Suprapubic skin (tissue), 4 donors: ENCODE measurements around the gene ZNRF3.

Experiments
- CTCF ChIP-seq, 2 donors: fragments of 200-600 bp in 1 of 2; fragments of 450-650 bp in 1 of 2; sonication (generic) in 1 of 2; IDR thresholded peaks; one replicate each; pipeline ENCODE4 v1.5.1; 2016 to 2019; ENCODE audit warnings: antibody characterized with exemption in 2 of 2, mild to moderate bottlenecking in 1 of 2, moderate library complexity in 1 of 2
- EP300 ChIP-seq: sonication (generic); formaldehyde crosslinking; IDR thresholded peaks from one replicate; pipeline ENCODE4 v1.6.1; 2017; ENCODE audit warnings: antibody characterized with exemption
- POLR2A ChIP-seq, 2 donors: fragments of 450-650 bp; IDR thresholded peaks; one replicate each; pipeline ENCODE4 v1.6.1; 2017; ENCODE audit warnings: antibody characterized with exemption in 2 of 2, mild to moderate bottlenecking in 2 of 2, moderate library complexity in 2 of 2
- POLR2AphosphoS5 ChIP-seq, 3 donors: sonication (generic); formaldehyde crosslinking; IDR thresholded peaks; one replicate each; pipeline ENCODE4 v1.6.1; 2017; ENCODE audit warnings: antibody characterized with exemption in 3 of 3

- no peak for TF ChIP-seq CTCF (IDR thresholded peaks at IDR 0.05)
- no peak for TF ChIP-seq POLR2AphosphoS5 (IDR thresholded peaks at IDR 0.05)
- no peak for TF ChIP-seq POLR2A (IDR thresholded peaks at IDR 0.05)
- TF ChIP-seq EP300 = no peak
These were observed 102.4 kb downstream of the ZNRF3 start for GRCh38 chr22:28985581-28986290.
